Heart left ventricle (tissue), 16 donors: ENCODE data around the gene GALNT2. TPM values are rescaled to one million over a fixed set of nuclear protein-coding genes. Genes with fewer than 3 reads are reported as not detected.

Experiments used
- ATAC-seq, 4 donors: fragments of 200-7000 bp; cut with Tn5 transposase; one replicate each; pipeline ENCODE4 v1.9.1; 2020 to 2022; ENCODE audit warnings: moderate library complexity in 4 of 4, mild to moderate bottlenecking in 3 of 4, moderate number of reproducible peaks in 1 of 4
- DNase-seq, 5 donors: peaks; one replicate each; pipeline ENCODE4 v3.0.0-alpha.2; 2020
- H3K27ac ChIP-seq, 12 donors: fragments of 200-600 bp; sonication (generic) in 4 of 12; one replicate each; pipeline versions ENCODE4 v1.5.0 to v1.8.0; 2016 to 2022; ENCODE audit warnings: mild to moderate bottlenecking in 2 of 12
- H3K27me3 ChIP-seq, 9 donors: fragments of 200-600 bp; sonication (generic) in 2 of 9; one replicate each; pipeline versions ENCODE4 v1.5.1 to v1.8.0; 2016 to 2022; ENCODE audit warnings: mild to moderate bottlenecking in 3 of 9
- H3K36me3 ChIP-seq, 9 donors: fragments of 200-600 bp; sonication (generic) in 2 of 9; one replicate each; pipeline versions ENCODE4 v1.5.0 to v1.8.0; 2018 to 2022; ENCODE audit warnings: mild to moderate bottlenecking in 2 of 9
- H3K4me1 ChIP-seq, 12 donors: fragments of 200-600 bp; sonication (generic) in 4 of 12; one replicate each; pipeline versions ENCODE4 v1.5.0 to v1.8.0; 2016 to 2022; ENCODE audit warnings: mild to moderate bottlenecking in 3 of 12
- H3K4me3 ChIP-seq, 12 donors: fragments of 200-600 bp; sonication (generic) in 4 of 12; one replicate each; pipeline versions ENCODE4 v1.5.0 to v1.8.0; 2017 to 2022; ENCODE audit warnings: mild to moderate bottlenecking in 9 of 12, moderate library complexity in 4 of 12
- H3K9me3 ChIP-seq, 12 donors: fragments of 200-600 bp; sonication (generic) in 4 of 12; one replicate each; pipeline versions ENCODE4 v1.5.0 to v1.8.0; 2016 to 2022; ENCODE audit warnings: mild to moderate bottlenecking in 1 of 12
- CTCF ChIP-seq, 12 donors: fragments of 200-600 bp; sonication (generic) in 4 of 12; IDR thresholded peaks; one replicate each; pipeline versions ENCODE4 v1.5.0 to v1.8.0; 2018 to 2022; ENCODE audit warnings: antibody characterized with exemption in 12 of 12, mild to moderate bottlenecking in 5 of 12
- POLR2A ChIP-seq, 2 donors: fragments of 450-650 bp; IDR thresholded peaks; one replicate each; pipeline ENCODE4 v1.6.1; 2017; ENCODE audit warnings: antibody characterized with exemption in 2 of 2, mild to moderate bottlenecking in 2 of 2, moderate library complexity in 2 of 2
- WGBS, 4 donors: extraction: QIAGEN DNeasy Blood & Tissue Kit in 2 of 4; methylation state at CpG; one replicate each; pipeline versions ENCODE4 v1.1.5 to v1.1.7; 2013 to 2018; 5-methylcytosine and 5-hydroxymethylcytosine counted together
- intact Hi-C, 10 donors: fragments of 100-400 bp; cut with DNase I; formaldehyde crosslinking; loops; one replicate each; pipeline versions ENCODE4 v1.11.1 to v1.14.2; 2022
- polyA plus RNA-seq, 2 donors: library from polyadenylated mRNA; stranded (reverse); fragments of 200-250 nt; gene quantifications; one replicate each; pipeline ENCODE4 v1.2.3, GENCODE V29; 2013
- total RNA-seq, 9 donors: library from RNA; depleted of rRNA in 2 of 9; stranded (reverse); fragments of >200 nt in 2 of 9; fragmentation: NEBNext Ultra II Directional in 3 of 9; extraction: Animal tissue kit (Norgen Biotek cat#: 25700) in 3 of 9; gene quantifications; one replicate each; pipeline versions ENCODE4 v1.1.0 to v1.2.4, GENCODE V29; 2016 to 2023
- donor health status: ischemic (EF 13 %, LVEDD 7.1; RV severe dilation, severe dysfunction).
- donor health status: healthy with polysubstance abuse.
- donor health status: DM: no; HTN: yes; CAD: no.
- donor health status: DM: no; HTN: no; CAD: no.
- donor health status: ischemic (EF 25% LVEDD 6.9; RV normal size, moderate dysfunction).
- donor health status: ischemic (EF 25% LVEDD 5.7; RV mildly dilated, moderate dysfunction).
- donor health status: healthy.
- donor health status: DM: yes; HTN: yes; CAD: no.
- donor health status: ischemic (EF 35%, LVEDD 5.7; RV mildly dilated, moderate dysfunction).
- donor health status: nonischemic (EF 11% LVEDD 7.7; RV severe dilation, severe dysfunction).
- donor health status: DM: yes; HTN: yes; CAD: no.
- donor health status: PGD.
- donor health status: ischemic (EF 29% LVEDD 5.4; RV normal size, mild dysfunction).
- donor health status: nonischemic (EF 23%, LVEDD 6.1; RV moderate dilation, normal function).

GALNT2 gene
- total and polyA plus RNA-seq, 11 donors = 10.1 to 44.9 (median 31.6) TPM

GRCh38 chr1:230032516-230033281, 34.3 kb upstream of the GALNT2 start:
- Histone ChIP-seq H3K4me3 (no peak overlapping the region), H3K4me1 (no peaks in the 10 kb centered on the region), H3K27ac (no peak overlapping the region), H3K36me3 (no peaks in the 10 kb centered on the region), H3K27me3 (no peaks in the 10 kb centered on the region), H3K9me3 (peaks cover 0 to 21% (median 2%) of the 10 kb centered on the region in 12 donors)
- ATAC-seq (no peak), DNase-seq (no peak)
- 85 to 95% (median 90%) methylated on average over 6 of the region's 6 CpGs for WGBS, 4 donors
- intact Hi-C loops = no loop called here
- TF ChIP-seq POLR2A (IDR thresholded peaks at IDR 0.05) = no peak
- TF ChIP-seq CTCF (IDR thresholded peaks at IDR 0.05) = no peak

- no peak for ATAC-seq
- no peak overlapping the region for H3K27ac ChIP-seq
- TF ChIP-seq CTCF (IDR thresholded peaks at IDR 0.05) (no peak), POLR2A (IDR thresholded peaks at IDR 0.05) (no peak)
- H3K4me1 ChIP-seq = no peaks in the 10 kb centered on the region
- H3K9me3 ChIP-seq = peaks cover 0 to 19% (median 2%) of the 10 kb centered on the region in 12 donors
- intact Hi-C loops = no loop called here
- no peak for DNase-seq
- no peaks in the 10 kb centered on the region for H3K36me3 ChIP-seq
- no peaks in the 10 kb centered on the region for H3K27me3 ChIP-seq
- WGBS, 4 donors = 70 to 84% (median 74%) methylated on average over 3 of the region's 3 CpGs
- H3K4me3 ChIP-seq = no peak overlapping the region
Observed at GRCh38 chr1:230037261-230037660, 29.8 kb upstream of the GALNT2 start.

GRCh38 chr1:230040440-230040839, 26.6 kb upstream of the GALNT2 start:
- intact Hi-C loops = no loop called here
- peaks cover 0 to 14% (median 2%) of the 10 kb centered on the region in 12 donors for H3K9me3 ChIP-seq
- no peak for DNase-seq
- H3K36me3 ChIP-seq = no peaks in the 10 kb centered on the region
- 89 to 93% (median 92%) methylated on average over 10 of the region's 10 CpGs for WGBS, 4 donors
- no peak overlapping the region for H3K4me3 ChIP-seq
- no peaks in the 10 kb centered on the region for H3K4me1 ChIP-seq
- no peaks in the 10 kb centered on the region for H3K27me3 ChIP-seq
- no peak for TF ChIP-seq CTCF (IDR thresholded peaks at IDR 0.05)
- TF ChIP-seq POLR2A (IDR thresholded peaks at IDR 0.05) = no peak
- H3K27ac ChIP-seq = no peak overlapping the region
- ATAC-seq = no peak

GRCh38 chr1:230043081-230043480, 24.0 kb upstream of the GALNT2 start:
- TF ChIP-seq POLR2A (IDR thresholded peaks at IDR 0.05) = no peak
- no peak for TF ChIP-seq CTCF (IDR thresholded peaks at IDR 0.05)
- H3K4me3 ChIP-seq = no peak overlapping the region
- ATAC-seq (no peak), DNase-seq (no peak)
- no peak overlapping the region for H3K27ac ChIP-seq
- intact Hi-C loops = no loop called here
- no peaks in the 10 kb centered on the region for H3K9me3 ChIP-seq
- H3K27me3 ChIP-seq = no peaks in the 10 kb centered on the region
- no peaks in the 10 kb centered on the region for H3K4me1 ChIP-seq
- WGBS, 4 donors = 73 to 82% (median 76%) methylated on average over 3 of the region's 3 CpGs
- H3K36me3 ChIP-seq = no peaks in the 10 kb centered on the region
